ENCODE data around the gene STIM1.
"Not testable (repeated sequence)": the region's sequence is repeated elsewhere in the genome, so short reads cannot be mapped to it uniquely, and the experiment has no call there.

Gene STIM1

GRCh38 chr11:4044976-4045646 lies 189.6 kb downstream of the STIM1 start:
- H3K4me3 ChIP-seq (replicated peaks; ENCODE audit: low read depth, low read length), result no peak overlapping the region
- no peak for TF ChIP-seq CTCF (IDR thresholded peaks at IDR 0.05; ENCODE audit: low read depth, low read length, missing control alignments)
- no peak for DNase-seq (ENCODE audit: extremely low read depth, low read depth)

- TF ChIP-seq CTCF (IDR thresholded peaks at IDR 0.05; ENCODE audit: low read depth, low read length, missing control alignments), result no peak
- no peak for DNase-seq (ENCODE audit: extremely low read depth, low read depth)
- H3K4me3 ChIP-seq (replicated peaks; ENCODE audit: low read depth, low read length), result no peak overlapping the region
These were observed 192.9 kb downstream of the STIM1 start for GRCh38 chr11:4048340-4048739.

- DNase-seq (ENCODE audit: extremely low read depth, low read depth), result no peak
- H3K4me3 ChIP-seq (replicated peaks; ENCODE audit: low read depth, low read length), result no peak overlapping the region
- no peak for TF ChIP-seq CTCF (IDR thresholded peaks at IDR 0.05; ENCODE audit: low read depth, low read length, missing control alignments)
These were observed 193.5 kb downstream of the STIM1 start for GRCh38 chr11:4049006-4049405.

GRCh38 chr11:4050138-4050537 lies 194.7 kb downstream of the STIM1 start:
- no peak for DNase-seq (ENCODE audit: extremely low read depth, low read depth)
- no peak overlapping the region for H3K4me3 ChIP-seq (replicated peaks; ENCODE audit: low read depth, low read length)
- no peak for TF ChIP-seq CTCF (IDR thresholded peaks at IDR 0.05; ENCODE audit: low read depth, low read length, missing control alignments)

- not testable (repeated sequence) for DNase-seq (ENCODE audit: extremely low read depth, low read depth); H3K4me3 ChIP-seq (replicated peaks; ENCODE audit: low read depth, low read length)
These were observed 197.7 kb downstream of the STIM1 start for GRCh38 chr11:4053200-4053599.

GRCh38 chr11:4054643-4055042 lies 199.2 kb downstream of the STIM1 start:
- DNase-seq (ENCODE audit: extremely low read depth, low read depth), result no peak
- no peak overlapping the region for H3K4me3 ChIP-seq (replicated peaks; ENCODE audit: low read depth, low read length)

GRCh38 chr11:4059424-4059823 lies 204.0 kb downstream of the STIM1 start:
- no peak for TF ChIP-seq CTCF (IDR thresholded peaks at IDR 0.05; ENCODE audit: low read depth, low read length, missing control alignments)
- H3K4me3 ChIP-seq (replicated peaks; ENCODE audit: low read depth, low read length), result no peak overlapping the region
- DNase-seq (ENCODE audit: extremely low read depth, low read depth), result no peak

More at GRCh38 chr11:4054643-4055042, 199.2 kb downstream of the STIM1 start:
- no peak for TF ChIP-seq CTCF (IDR thresholded peaks at IDR 0.05; ENCODE audit: low read depth, low read length, missing control alignments)
